Adrenal gland (tissue), 19 donors: Measurements from ENCODE around the gene ZNF655. TPM values are rescaled to one million over a fixed set of nuclear protein-coding genes. Genes with fewer than 3 reads are reported as not detected.

Source experiments
- DNase-seq, 7 donors: peaks; one replicate each; pipeline ENCODE4 v3.0.0-alpha.2; 2019 to 2020
- H3K27ac ChIP-seq, 5 donors: fragments of 200-600 bp; sonication (generic) in 4 of 5; 1 replicate in 3 of 5; 2 replicates in 2 of 5; pipeline versions ENCODE4 v1.5.1 to v1.8.0; 2016 to 2020; ENCODE audit warnings: mild to moderate bottlenecking in 1 of 5
- H3K27me3 ChIP-seq: fragments of 200-600 bp; 2 replicates; pipeline ENCODE4 v1.8.0; 2021
- H3K36me3 ChIP-seq, 2 donors: fragments of 200-600 bp; replicated peaks in 1 of 2; 1 replicate in 1 of 2; 2 replicates in 1 of 2; pipeline versions ENCODE4 v1.5.1 to v1.8.0; 2018 to 2022
- H3K4me1 ChIP-seq, 2 donors: fragments of 200-600 bp; replicated peaks in 1 of 2; 1 replicate in 1 of 2; 2 replicates in 1 of 2; pipeline versions ENCODE4 v1.5.1 to v1.8.0; 2018 to 2021
- H3K4me3 ChIP-seq, 4 donors: fragments of 200-600 bp; sonication (generic) in 3 of 4; one replicate each; pipeline ENCODE4 v1.5.1; 2016 to 2018
- H3K9me3 ChIP-seq, 3 donors: fragments of 200-600 bp; sonication (generic) in 1 of 3; replicated peaks in 1 of 3; 1 replicate in 2 of 3; 2 replicates in 1 of 3; pipeline versions ENCODE4 v1.5.1 to v1.8.0; 2016 to 2021
- CTCF ChIP-seq, 6 experiments: fragments of 450-650 bp in 4 of 6; fragments of 200-600 bp in 2 of 6; sonication (generic) in 1 of 6; IDR thresholded peaks; 1 replicate in 5 of 6; 2 replicates in 1 of 6; pipeline versions ENCODE4 v1.5.1 to v1.8.0; 2016 to 2021; ENCODE audit warnings: antibody characterized with exemption in 6 of 6, mild to moderate bottlenecking in 2 of 6, moderate library complexity in 1 of 6
- POLR2A ChIP-seq, 2 donors: fragments of 450-650 bp; IDR thresholded peaks; one replicate each; pipeline ENCODE4 v1.6.1; 2017; ENCODE audit warnings: antibody characterized with exemption in 2 of 2, mild to moderate bottlenecking in 2 of 2, moderate library complexity in 1 of 2
- WGBS, 4 donors: extraction: QIAGEN DNeasy Blood & Tissue Kit in 2 of 4; methylation state at CpG; one replicate each; pipeline versions ENCODE4 v1.1.5 to v1.1.7; 2013 to 2017; 5-methylcytosine and 5-hydroxymethylcytosine counted together
- intact Hi-C, 2 donors: fragments of 100-400 bp; cut with DNase I; formaldehyde crosslinking; loops; one replicate each; pipeline versions ENCODE4 v1.14.1 to v1.15.0; 2022 to 2023
- long read RNA-seq, 10 donors: library from polyadenylated mRNA in 3 of 10; unstranded in 2 of 10; stranded (forward) in 1 of 10; transcript quantifications; one replicate each; pipeline ENCODE4 v2.0.0 and lab custom pipeline, GENCODE V29; 2021 to 2026
- polyA plus RNA-seq, 3 donors: library from polyadenylated mRNA; stranded (reverse); fragments of 200-250 nt in 2 of 3; fragments of 350-450 nt in 1 of 3; fragmentation: Illumina TruSeq in 1 of 3; extraction: RNeasy Lipid Tissue Mini Kit (QIAGEN cat#74804) in 1 of 3; gene quantifications; one replicate each; pipeline ENCODE4 v1.2.3, GENCODE V29; 2013 to 2014
- total RNA-seq, 9 donors: library from RNA; depleted of rRNA in 4 of 9; stranded (reverse); fragments of >200 nt in 4 of 9; fragments of 120-200 nt in 1 of 9; fragmentation: NEBNext Ultra II Directional in 1 of 9; extraction: Animal tissue kit (Norgen Biotek cat#: 25700) in 1 of 9; gene quantifications; one replicate each; pipeline versions ENCODE4 v1.1.0 to v1.2.4, GENCODE V29; 2013 to 2023
- donor health status: healthy with polysubstance abuse.
- donor health status: Bipolar disorder and iron deficiency.
- donor health status: DM: yes; HTN: yes; CAD: no.
- donor health status: DM: no; HTN: no; CAD: no.
- donor health status: DM: no; HTN: no; CAD: no.
- donor health status: DM: yes; HTN: yes; CAD: no.

Gene ZNF655
- total RNA-seq (100 to 1,000 TPM in 2 of 9 donors, 10 to 100 TPM in 7; 44.9 to 132 (median 73.1) TPM), polyA plus RNA-seq (10 to 100 TPM; 37.6 to 56.9 (median 49.3) TPM)
- long read RNA-seq, donor 1, partial matches to known transcripts: 0 of 8 reads
- long read RNA-seq, donor 1, other reads (novel, unspliced or antisense): 0 of 8 reads
- long read RNA-seq, donor 2, full-length matches to known transcripts: 9 of 9 reads
- long read RNA-seq, donor 2, partial matches to known transcripts: 0 of 9 reads
- long read RNA-seq, donor 2, other reads (novel, unspliced or antisense): 0 of 9 reads
- long read RNA-seq, donor 3, partial matches to known transcripts: 0 of 7 reads
- long read RNA-seq, donor 3, other reads (novel, unspliced or antisense): 0 of 7 reads
- long read RNA-seq, donor 4, transcript ZNF655-202 (5 exons, 1,601 nt): major isoform, 5 of 15 reads
- long read RNA-seq, donor 4, partial matches to known transcripts: 0 of 15 reads
- long read RNA-seq, donor 4, other reads (novel, unspliced or antisense): 6 of 15 reads
- long read RNA-seq, donor 5, full-length matches to known transcripts: 30 of 45 reads
- long read RNA-seq, donor 5, partial matches to known transcripts: 1 of 45 reads
- long read RNA-seq, donor 5, other reads (novel, unspliced or antisense): 14 of 45 reads
- long read RNA-seq, donor 6, transcript ZNF655-202 (5 exons, 1,601 nt): major isoform, 5 of 12 reads
- long read RNA-seq, donor 6, partial matches to known transcripts: 1 of 12 reads
- long read RNA-seq, donor 6, other reads (novel, unspliced or antisense): 4 of 12 reads
- long read RNA-seq, donor 7, transcript ZNF655-221 (2 exons, 671 nt): major isoform, 5 of 6 reads
- long read RNA-seq, donor 7, partial matches to known transcripts: 0 of 6 reads
- long read RNA-seq, donor 7, other reads (novel, unspliced or antisense): 0 of 6 reads
- long read RNA-seq, donor 8, full-length matches to known transcripts: 8 of 8 reads
- long read RNA-seq, donor 8, partial matches to known transcripts: 0 of 8 reads
- long read RNA-seq, donor 8, other reads (novel, unspliced or antisense): 0 of 8 reads
- long read RNA-seq, donor 9, full-length matches to known transcripts: 7 of 16 reads
- long read RNA-seq, donor 9, partial matches to known transcripts: 9 of 16 reads
- long read RNA-seq, donor 9, other reads (novel, unspliced or antisense): 0 of 16 reads
- long read RNA-seq, donor 10, partial matches to known transcripts: 0 of 3 reads
- long read RNA-seq, donor 10, other reads (novel, unspliced or antisense): 0 of 3 reads

- Histone ChIP-seq H3K4me3 (peak within 1 kb of the TSS; percentile 82 to 99 (median 89)), H3K27ac (peak within 1 kb of the TSS; percentile 88 to 99 (median 97)), H3K36me3 (peaks cover 0 to 40% of the 10 kb centered on the region in 2 donors), H3K27me3 (no peaks in the 10 kb centered on the region), H3K4me1 (peaks cover 29 to 47% of the 10 kb centered on the region in 2 donors), H3K9me3 (no peaks in the 10 kb centered on the region)
- intact Hi-C loops: no loop called here
- peak; percentile 92 to 97 (median 95) for DNase-seq
- 0 to 1% (median 0%) methylated on average over 12 to 73 of the region's 73 CpGs for WGBS, 4 donors
- TF ChIP-seq CTCF (IDR thresholded peaks at IDR 0.05): no peak
- TF ChIP-seq POLR2A (IDR thresholded peaks at IDR 0.05): peak; percentile 83 to 90
These were observed at the start of gene ZNF655 for GRCh38 chr7:99558306-99559174. Gene ZNF655 (plus strand): TSS chr7:99558642. CDS start chr7:99560560, 1,918 bp downstream.

- Histone ChIP-seq H3K36me3 (peaks cover 0 to 40% of the 10 kb centered on the region in 2 donors), H3K9me3 (no peaks in the 10 kb centered on the region), H3K4me1 (peaks cover 4 to 12% of the 10 kb centered on the region in 2 donors), H3K27ac (peak overlapping the region; percentile 25 to 73 (median 46)), H3K4me3 (no peak overlapping the region), H3K27me3 (no peaks in the 10 kb centered on the region)
- intact Hi-C loops: no loop called here
- DNase-seq: no peak
- no peak for TF ChIP-seq POLR2A (IDR thresholded peaks at IDR 0.05)
- TF ChIP-seq CTCF (IDR thresholded peaks at IDR 0.05): no peak
- 54 to 68% (median 64%) methylated on average over 1 of the region's 1 CpG for WGBS, 4 donors
These were observed 44.4 kb upstream of the ZNF655 start for GRCh38 chr7:99514050-99514449.

- Histone ChIP-seq H3K36me3 (peaks cover 0 to 49% of the 10 kb centered on the region in 2 donors), H3K4me3 (no peak overlapping the region)
- intact Hi-C loops: no loop called here
These were observed 37.0 kb upstream of the ZNF655 start for GRCh38 chr7:99521399-99521798.

More at GRCh38 chr7:99521399-99521798, 37.0 kb upstream of the ZNF655 start:
- 91 to 96% (median 93%) methylated on average over 3 of the region's 3 CpGs for WGBS, 4 donors
- TF ChIP-seq CTCF (IDR thresholded peaks at IDR 0.05) (no peak), POLR2A (IDR thresholded peaks at IDR 0.05) (no peak)
- no peaks in the 10 kb centered on the region for H3K9me3 ChIP-seq
- no peaks in the 10 kb centered on the region for H3K27me3 ChIP-seq
- no peak for DNase-seq
- H3K27ac ChIP-seq: no peak overlapping the region
- no peaks in the 10 kb centered on the region for H3K4me1 ChIP-seq
